Vagina (tissue), 2 donors: ENCODE results near the gene PHRF1.

Experiments used
- POLR2A ChIP-seq, 2 donors: fragments of 450-650 bp; IDR thresholded peaks; one replicate each; pipeline ENCODE4 v1.6.1; 2017; ENCODE audit warnings: antibody characterized with exemption in 2 of 2, mild to moderate bottlenecking in 2 of 2, moderate library complexity in 2 of 2
- TF ChIP-seq, protein P1 (sequence below), 3 experiments: fragments of 450-650 bp in 2 of 3; fragments of 200-600 bp in 1 of 3; sonication (generic) in 1 of 3; IDR thresholded peaks; one replicate each; pipeline ENCODE4 v1.5.1; 2017 to 2019; ENCODE audit warnings: antibody characterized with exemption in 3 of 3, mild to moderate bottlenecking in 2 of 3, moderate library complexity in 2 of 3

DNA sequence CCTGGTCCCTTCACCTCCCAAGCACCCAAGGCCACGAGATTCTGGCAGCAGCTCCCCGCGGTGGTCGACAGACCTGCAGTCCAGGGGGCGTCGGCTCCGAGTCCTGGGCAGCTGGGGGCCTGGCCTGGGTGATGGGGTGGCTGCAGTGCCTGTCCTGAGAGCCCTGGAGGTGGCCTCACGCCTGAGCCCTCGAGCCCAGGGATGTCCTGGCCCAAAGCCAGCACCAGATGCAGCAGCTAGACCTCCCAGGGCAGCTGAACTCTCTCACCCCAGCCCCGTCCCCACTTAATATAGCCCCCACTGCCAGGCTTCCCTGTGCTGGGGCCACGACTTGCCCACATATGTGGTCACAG, 22.3 kb upstream of the PHRF1 start:
- TF ChIP-seq POLR2A (IDR thresholded peaks at IDR 0.05), result no peak
- TF ChIP-seq, protein P1, sequence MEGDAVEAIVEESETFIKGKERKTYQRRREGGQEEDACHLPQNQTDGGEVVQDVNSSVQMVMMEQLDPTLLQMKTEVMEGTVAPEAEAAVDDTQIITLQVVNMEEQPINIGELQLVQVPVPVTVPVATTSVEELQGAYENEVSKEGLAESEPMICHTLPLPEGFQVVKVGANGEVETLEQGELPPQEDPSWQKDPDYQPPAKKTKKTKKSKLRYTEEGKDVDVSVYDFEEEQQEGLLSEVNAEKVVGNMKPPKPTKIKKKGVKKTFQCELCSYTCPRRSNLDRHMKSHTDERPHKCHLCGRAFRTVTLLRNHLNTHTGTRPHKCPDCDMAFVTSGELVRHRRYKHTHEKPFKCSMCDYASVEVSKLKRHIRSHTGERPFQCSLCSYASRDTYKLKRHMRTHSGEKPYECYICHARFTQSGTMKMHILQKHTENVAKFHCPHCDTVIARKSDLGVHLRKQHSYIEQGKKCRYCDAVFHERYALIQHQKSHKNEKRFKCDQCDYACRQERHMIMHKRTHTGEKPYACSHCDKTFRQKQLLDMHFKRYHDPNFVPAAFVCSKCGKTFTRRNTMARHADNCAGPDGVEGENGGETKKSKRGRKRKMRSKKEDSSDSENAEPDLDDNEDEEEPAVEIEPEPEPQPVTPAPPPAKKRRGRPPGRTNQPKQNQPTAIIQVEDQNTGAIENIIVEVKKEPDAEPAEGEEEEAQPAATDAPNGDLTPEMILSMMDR (IDR thresholded peaks at IDR 0.05), result no peak
